Liver (tissue), 9 donors: ENCODE measurements around the gene TJP2. TPM values are rescaled to one million over a fixed set of nuclear protein-coding genes. Genes with fewer than 3 reads are reported as not detected.

Source experiments
- DNase-seq: peaks from one replicate; pipeline ENCODE4 v3.0.0-alpha.2; 2017; ENCODE audit warnings: low spot score
- H3K27ac ChIP-seq, 2 donors: one replicate each; pipeline ENCODE4 v1.7.0; 2013; ENCODE audit warnings: inconsistent platforms in 2 of 2, low read length in 2 of 2, control low read depth in 1 of 2, low read depth in 1 of 2, mild to moderate bottlenecking in 1 of 2
- H3K27me3 ChIP-seq, 4 donors: one replicate each; pipeline versions ENCODE4 v1.6.1 to v1.7.0; 2013; ENCODE audit warnings: low read length in 3 of 4, inconsistent platforms in 1 of 4, mild to moderate bottlenecking in 1 of 4, moderate library complexity in 1 of 4; ENCODE audit not compliant: control insufficient read depth in 4 of 4, insufficient read depth in 4 of 4
- H3K36me3 ChIP-seq, 4 donors: one replicate each; pipeline versions ENCODE4 v1.6.1 to v1.7.0; 2013; ENCODE audit warnings: low read length in 3 of 4, mild to moderate bottlenecking in 3 of 4, low read depth in 1 of 4, moderate library complexity in 1 of 4; ENCODE audit not compliant: control insufficient read depth in 4 of 4, insufficient read depth in 3 of 4
- H3K4me1 ChIP-seq, 4 donors: one replicate each; pipeline versions ENCODE4 v1.6.1 to v1.7.0; 2013; ENCODE audit warnings: low read length in 3 of 4, mild to moderate bottlenecking in 3 of 4, moderate library complexity in 1 of 4; ENCODE audit not compliant: control insufficient read depth in 4 of 4, insufficient read depth in 4 of 4
- H3K4me3 ChIP-seq, 3 donors: one replicate each; pipeline versions ENCODE4 v1.6.1 to v1.7.0; 2013; ENCODE audit warnings: low read length in 3 of 3, control low read depth in 1 of 3, low read depth in 1 of 3, mild to moderate bottlenecking in 1 of 3
- H3K9ac ChIP-seq, 2 donors: one replicate each; pipeline ENCODE4 v1.7.0; 2013; ENCODE audit warnings: low read length in 2 of 2, mild to moderate bottlenecking in 2 of 2, moderate library complexity in 2 of 2, control low read depth in 1 of 2, low read depth in 1 of 2
- H3K9me3 ChIP-seq, 4 donors: one replicate each; pipeline versions ENCODE4 v1.6.1 to v1.7.0; 2013; ENCODE audit warnings: low read length in 3 of 4; ENCODE audit not compliant: control insufficient read depth in 4 of 4
- EGR1 ChIP-seq, 2 donors: IDR thresholded peaks; 2 replicates each; pipeline ENCODE4 v1.6.1; 2016 to 2018; ENCODE audit warnings: antibody characterized with exemption in 2 of 2, low read depth in 2 of 2
- FOXA1 ChIP-seq: IDR thresholded peaks from 2 replicates; pipeline ENCODE4 v1.6.1; 2016; ENCODE audit warnings: antibody characterized with exemption
- FOXA2 ChIP-seq: IDR thresholded peaks from 2 replicates; pipeline ENCODE4 v1.6.1; 2016; ENCODE audit warnings: antibody characterized with exemption
- GABPA ChIP-seq, 2 donors: IDR thresholded peaks in 1 of 2; conservative IDR thresholded peaks in 1 of 2; 2 replicates each; pipeline ENCODE4 v1.6.1; 2016; ENCODE audit warnings: antibody characterized with exemption in 2 of 2, mild to moderate bottlenecking in 1 of 2, moderate library complexity in 1 of 2
- HNF4A ChIP-seq, 2 donors: conservative IDR thresholded peaks; 2 replicates each; pipeline ENCODE4 v1.6.1; 2016; ENCODE audit warnings: antibody characterized with exemption in 2 of 2, mild to moderate bottlenecking in 2 of 2
- HNF4G ChIP-seq: IDR thresholded peaks from 2 replicates; pipeline ENCODE4 v1.6.1; 2016; ENCODE audit warnings: antibody characterized with exemption
- JUND ChIP-seq, 2 donors: IDR thresholded peaks; 2 replicates each; pipeline ENCODE4 v1.6.1; 2016; ENCODE audit warnings: antibody characterized with exemption in 2 of 2
- NR2F2 ChIP-seq: IDR thresholded peaks from 2 replicates; pipeline ENCODE4 v1.6.1; 2016; ENCODE audit warnings: antibody characterized with exemption
- RAD21 ChIP-seq, 2 donors: IDR thresholded peaks; 2 replicates each; pipeline ENCODE4 v1.6.1; 2016; ENCODE audit warnings: antibody characterized with exemption in 2 of 2, mild to moderate bottlenecking in 2 of 2
- RXRA ChIP-seq, 2 donors: IDR thresholded peaks; 2 replicates each; pipeline ENCODE4 v1.6.1; 2017 to 2018; ENCODE audit warnings: antibody characterized with exemption in 2 of 2, mild to moderate bottlenecking in 1 of 2
- SP1 ChIP-seq: IDR thresholded peaks from 2 replicates; pipeline ENCODE4 v1.6.1; 2018; ENCODE audit warnings: antibody characterized with exemption, mild to moderate bottlenecking
- TAF1 ChIP-seq: conservative IDR thresholded peaks from 2 replicates; pipeline ENCODE4 v1.6.1; 2016; ENCODE audit warnings: antibody characterized with exemption, mild to moderate bottlenecking
- YY1 ChIP-seq: IDR thresholded peaks from 2 replicates; pipeline ENCODE4 v1.6.1; 2016; ENCODE audit warnings: antibody characterized with exemption, mild to moderate bottlenecking
- WGBS: extraction: QIAGEN DNeasy Blood & Tissue Kit; methylation state at CpG from one replicate; pipeline ENCODE4 v1.1.7; 2013; 5-methylcytosine and 5-hydroxymethylcytosine counted together
- polyA plus RNA-seq, 2 donors: library from polyadenylated mRNA; stranded (reverse) in 1 of 2; unstranded in 1 of 2; fragments of 200-250 nt in 1 of 2; fragments of >200 nt in 1 of 2; fragmentation: Nextera tagmentation in 1 of 2; extraction: Ambion mirVana in 1 of 2; gene quantifications; one replicate each; pipeline versions ENCODE4 v1.2.1 to v1.2.3, GENCODE V29; 2013 to 2015
- total RNA-seq, 2 donors: library from RNA; depleted of rRNA; stranded (reverse); fragments of >200 nt; gene quantifications; one replicate each; pipeline ENCODE4 v1.2.3, GENCODE V29; 2014
- TF ChIP-seq, protein P1 (sequence below): fragments of 150-350 bp; IDR thresholded peaks from 2 replicates; pipeline ENCODE4 v1.5.1; 2017; ENCODE audit warnings: improper control_type of control experiment, low read depth, low read length; ENCODE audit not compliant: missing input control
- TF ChIP-seq, protein P2 (sequence below): IDR thresholded peaks from 2 replicates; pipeline ENCODE4 v1.6.1; 2016; ENCODE audit warnings: antibody characterized with exemption
- TF ChIP-seq, protein P3 (sequence below): IDR thresholded peaks from 2 replicates; pipeline ENCODE4 v1.6.1; 2016; ENCODE audit warnings: antibody characterized with exemption
- TF ChIP-seq, protein P4 (sequence below): IDR thresholded peaks from 2 replicates; pipeline ENCODE4 v1.6.1; 2016; ENCODE audit warnings: antibody characterized with exemption
- donor health status: healthy.
- donor health status: healthy.
- donor health status: healthy.
- donor health status: healthy.
- donor health status: healthy.

Gene TJP2
- total and polyA plus RNA-seq, 4 donors: 23.2 to 74.0 (median 32.6) TPM

DNA sequence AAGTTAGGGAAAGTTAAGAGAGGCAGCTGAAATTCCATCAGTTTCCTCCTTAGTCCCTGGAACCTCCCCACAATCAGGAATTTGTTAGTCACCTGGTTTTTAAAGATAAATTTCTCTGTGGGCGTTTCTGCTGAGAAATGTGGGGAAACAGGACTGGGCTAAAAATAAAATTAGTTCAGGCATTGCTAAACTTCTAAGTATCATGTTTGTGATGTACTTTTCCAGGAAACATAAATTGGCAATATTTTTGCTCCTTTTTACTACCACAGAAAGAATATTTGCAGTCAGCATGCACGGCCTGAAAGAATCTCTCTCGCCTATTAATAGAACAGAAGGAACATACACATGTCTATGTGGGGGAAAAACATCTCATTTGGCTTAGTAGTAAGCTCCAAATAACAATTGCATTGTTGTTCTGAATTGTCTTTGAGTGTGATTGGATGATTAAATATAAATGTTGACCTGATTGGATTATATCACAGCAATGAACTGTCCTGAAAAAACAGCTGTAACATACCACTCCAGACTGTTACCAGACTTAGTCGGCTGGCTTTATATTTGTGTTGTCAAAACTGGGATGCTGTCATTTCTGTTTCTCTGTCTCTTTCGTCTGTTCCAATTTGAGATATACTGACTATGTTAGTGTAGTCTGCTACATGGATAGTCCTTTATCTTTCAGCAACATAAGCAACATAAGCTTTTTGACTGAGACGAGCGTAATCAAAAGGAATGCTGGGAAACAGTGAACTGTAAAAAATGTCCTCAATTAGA, 12.9 kb downstream of the TJP2 start:
- peak in 1 of 2 donors; percentile 21 for TF ChIP-seq JUND (IDR thresholded peaks at IDR 0.05)
- TF ChIP-seq, protein P1, sequence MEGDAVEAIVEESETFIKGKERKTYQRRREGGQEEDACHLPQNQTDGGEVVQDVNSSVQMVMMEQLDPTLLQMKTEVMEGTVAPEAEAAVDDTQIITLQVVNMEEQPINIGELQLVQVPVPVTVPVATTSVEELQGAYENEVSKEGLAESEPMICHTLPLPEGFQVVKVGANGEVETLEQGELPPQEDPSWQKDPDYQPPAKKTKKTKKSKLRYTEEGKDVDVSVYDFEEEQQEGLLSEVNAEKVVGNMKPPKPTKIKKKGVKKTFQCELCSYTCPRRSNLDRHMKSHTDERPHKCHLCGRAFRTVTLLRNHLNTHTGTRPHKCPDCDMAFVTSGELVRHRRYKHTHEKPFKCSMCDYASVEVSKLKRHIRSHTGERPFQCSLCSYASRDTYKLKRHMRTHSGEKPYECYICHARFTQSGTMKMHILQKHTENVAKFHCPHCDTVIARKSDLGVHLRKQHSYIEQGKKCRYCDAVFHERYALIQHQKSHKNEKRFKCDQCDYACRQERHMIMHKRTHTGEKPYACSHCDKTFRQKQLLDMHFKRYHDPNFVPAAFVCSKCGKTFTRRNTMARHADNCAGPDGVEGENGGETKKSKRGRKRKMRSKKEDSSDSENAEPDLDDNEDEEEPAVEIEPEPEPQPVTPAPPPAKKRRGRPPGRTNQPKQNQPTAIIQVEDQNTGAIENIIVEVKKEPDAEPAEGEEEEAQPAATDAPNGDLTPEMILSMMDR: no peak
- DNase-seq: no peak
- peaks cover 17 to 66% (median 46%) of the 10 kb centered on the region in 4 donors for H3K4me1 ChIP-seq
- WGBS: 47% methylated on average over 7 of the region's 7 CpGs
- H3K27ac ChIP-seq: peak overlapping the region; percentile 71 to 83
- H3K36me3 ChIP-seq: peaks cover 0 to 6% (median 1%) of the 10 kb centered on the region in 4 donors
- no peak overlapping the region for H3K4me3 ChIP-seq
- H3K9me3 ChIP-seq: no peaks in the 10 kb centered on the region
- H3K9ac ChIP-seq: no peak overlapping the region
- H3K27me3 ChIP-seq: no peaks in the 10 kb centered on the region

DNA sequence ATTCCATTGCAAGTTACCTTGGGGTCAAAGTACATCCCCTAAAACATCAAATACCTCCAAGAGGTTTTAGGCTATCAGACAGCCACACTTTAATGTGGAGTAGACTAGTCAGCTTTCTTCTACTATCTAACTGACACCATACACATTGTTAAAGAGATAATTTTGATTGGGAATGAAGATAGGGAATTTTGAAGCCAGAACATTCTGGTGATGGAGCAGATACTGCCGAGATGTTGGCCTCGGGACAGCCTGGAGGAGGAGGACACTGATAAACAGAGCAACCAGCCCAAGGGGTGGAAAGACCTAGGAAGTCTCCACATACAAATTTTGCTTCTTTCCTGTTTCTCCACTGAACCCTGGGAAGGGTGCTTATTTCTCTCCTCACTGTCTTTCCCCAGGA, 14.9 kb downstream of the TJP2 start:
- Histone ChIP-seq H3K27me3 (no peaks in the 10 kb centered on the region), H3K4me1 (peaks cover 15 to 81% (median 58%) of the 10 kb centered on the region in 4 donors), H3K9me3 (no peaks in the 10 kb centered on the region), H3K9ac (no peak overlapping the region), H3K27ac (peak overlapping the region in 1 of 2 donors; percentile 65), H3K36me3 (no peaks in the 10 kb centered on the region), H3K4me3 (no peak overlapping the region)
- 53% methylated on average over 2 of the region's 2 CpGs for WGBS
- TF ChIP-seq HNF4A (conservative IDR thresholded peaks at IDR 0.05) (peak; percentile 13 to 39), EGR1 (IDR thresholded peaks at IDR 0.05; ENCODE audit: low read depth in 2 of 2) (no peak)
- TF ChIP-seq, protein P1: no peak
- DNase-seq: no peak

DNA sequence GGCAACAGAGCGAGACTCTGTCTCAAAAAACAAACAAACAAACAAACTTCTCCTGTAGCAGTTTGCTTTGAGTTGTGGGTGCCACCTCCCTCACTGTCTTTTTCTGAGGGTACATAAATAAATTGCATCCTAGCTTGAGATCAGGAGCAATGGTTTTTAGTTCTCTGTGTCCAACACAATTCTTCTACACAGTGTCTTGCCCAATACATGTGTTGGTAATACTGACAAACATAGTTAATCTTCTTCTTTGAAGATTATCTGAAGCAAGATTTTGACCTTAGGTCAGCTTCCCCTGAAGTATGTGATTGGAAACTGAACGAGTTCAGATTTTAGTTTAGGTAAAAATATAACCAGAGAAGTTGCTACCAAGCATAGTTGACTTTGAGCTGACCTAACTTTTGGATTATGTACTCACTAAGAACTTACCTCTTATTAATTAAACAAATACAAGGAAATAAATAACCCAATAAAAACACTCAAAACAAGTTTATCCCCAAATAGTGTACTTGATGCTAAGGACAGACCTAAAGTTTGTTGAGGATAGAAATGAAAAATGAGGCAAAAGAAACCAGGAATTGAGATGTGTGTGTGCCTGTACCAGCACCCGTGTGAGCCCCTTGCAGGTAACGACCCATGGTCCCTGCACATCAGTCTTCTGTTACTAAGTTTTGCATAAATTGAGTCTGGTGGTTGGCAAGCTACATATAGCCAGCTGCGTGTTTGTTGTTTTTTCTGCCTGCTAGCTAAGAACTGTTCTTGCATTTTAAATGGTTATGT, 16.2 kb downstream of the TJP2 start:
- WGBS: 41% methylated on average over 5 of the region's 5 CpGs
- peaks cover 13 to 85% (median 69%) of the 10 kb centered on the region in 4 donors for H3K4me1 ChIP-seq
- H3K9me3 ChIP-seq: no peaks in the 10 kb centered on the region
- no peak overlapping the region for H3K4me3 ChIP-seq
- H3K27me3 ChIP-seq: no peaks in the 10 kb centered on the region
- DNase-seq: no peak
- peak overlapping the region; percentile 26 to 48 for H3K27ac ChIP-seq
- H3K36me3 ChIP-seq: no peaks in the 10 kb centered on the region
- no peak overlapping the region for H3K9ac ChIP-seq
- TF ChIP-seq, protein P1: no peak
- TF ChIP-seq, protein P2, sequence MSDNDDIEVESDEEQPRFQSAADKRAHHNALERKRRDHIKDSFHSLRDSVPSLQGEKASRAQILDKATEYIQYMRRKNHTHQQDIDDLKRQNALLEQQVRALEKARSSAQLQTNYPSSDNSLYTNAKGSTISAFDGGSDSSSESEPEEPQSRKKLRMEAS: peak; percentile 7
- TF ChIP-seq NR2F2: peak; percentile 46
- TF ChIP-seq FOXA1: no peak
- TF ChIP-seq JUND (IDR thresholded peaks at IDR 0.05): peak in 1 of 2 donors; percentile 29
- peak; percentile 10 for TF ChIP-seq SP1
- TF ChIP-seq YY1: peak; percentile 24
- TF ChIP-seq, protein P3, sequence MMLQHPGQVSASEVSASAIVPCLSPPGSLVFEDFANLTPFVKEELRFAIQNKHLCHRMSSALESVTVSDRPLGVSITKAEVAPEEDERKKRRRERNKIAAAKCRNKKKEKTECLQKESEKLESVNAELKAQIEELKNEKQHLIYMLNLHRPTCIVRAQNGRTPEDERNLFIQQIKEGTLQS: no peak
- no peak for TF ChIP-seq EGR1 (IDR thresholded peaks at IDR 0.05; ENCODE audit: low read depth in 2 of 2)
- peak in 1 of 2 donors; percentile 30 for TF ChIP-seq RAD21 (IDR thresholded peaks at IDR 0.05)
- TF ChIP-seq RXRA (IDR thresholded peaks at IDR 0.05): peak; percentile 39 to 67
- TF ChIP-seq, protein P4, sequence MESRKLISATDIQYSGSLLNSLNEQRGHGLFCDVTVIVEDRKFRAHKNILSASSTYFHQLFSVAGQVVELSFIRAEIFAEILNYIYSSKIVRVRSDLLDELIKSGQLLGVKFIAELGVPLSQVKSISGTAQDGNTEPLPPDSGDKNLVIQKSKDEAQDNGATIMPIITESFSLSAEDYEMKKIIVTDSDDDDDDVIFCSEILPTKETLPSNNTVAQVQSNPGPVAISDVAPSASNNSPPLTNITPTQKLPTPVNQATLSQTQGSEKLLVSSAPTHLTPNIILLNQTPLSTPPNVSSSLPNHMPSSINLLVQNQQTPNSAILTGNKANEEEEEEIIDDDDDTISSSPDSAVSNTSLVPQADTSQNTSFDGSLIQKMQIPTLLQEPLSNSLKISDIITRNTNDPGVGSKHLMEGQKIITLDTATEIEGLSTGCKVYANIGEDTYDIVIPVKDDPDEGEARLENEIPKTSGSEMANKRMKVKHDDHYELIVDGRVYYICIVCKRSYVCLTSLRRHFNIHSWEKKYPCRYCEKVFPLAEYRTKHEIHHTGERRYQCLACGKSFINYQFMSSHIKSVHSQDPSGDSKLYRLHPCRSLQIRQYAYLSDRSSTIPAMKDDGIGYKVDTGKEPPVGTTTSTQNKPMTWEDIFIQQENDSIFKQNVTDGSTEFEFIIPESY: no peak
- TF ChIP-seq HNF4G: no peak
- TF ChIP-seq FOXA2: no peak
- no peak for TF ChIP-seq GABPA (IDR thresholded peaks at IDR 0.05 in 1 of 2, conservative IDR thresholded peaks at IDR 0.05 in 1 of 2)
- no peak for TF ChIP-seq TAF1
